ENCODE data around the gene ZNF283. TPM values are rescaled to one million over a fixed set of nuclear protein-coding genes. Genes with fewer than 3 reads are reported as not detected.
A peak's percentile ranks its signal among the peaks of the same experiment; 100 is the strongest.

Gene ZNF283
- total and polyA plus RNA-seq, 2 donors (not counting 1 experiment from before 2014, with no cell fraction given): 2.1 to 20.8 TPM

- no peak overlapping the region for H3K27ac Mint-ChIP-seq
These were observed 17.1 kb upstream of the ZNF283 start for GRCh38 chr19:43809762-43810696.

More at GRCh38 chr19:43809762-43810696, 17.1 kb upstream of the ZNF283 start:
- Mint-ChIP-seq H3K27me3 (peaks cover 37% of the 10 kb centered on the region), H3K9me3 (ENCODE audit: insufficient read depth) (no peaks in the 10 kb centered on the region), H3K4me3 (no peak overlapping the region), H3K4me1 (no peaks in the 10 kb centered on the region)
- ChIA-PET CTCF (interaction anchor here (0.6 to 10.4 kb wide), 27 partner anchors 11 to 377 kb away, joined by 3 to 96 read pairs (median 5); partner anchors contain the start of genes KCNN4, PINLYP, SMG9 and XRCC1), POLR2A (interaction anchor here (0.5 to 0.6 kb wide), 2 partner anchors 29 to 206 kb away, joined by 3 to 4 read pairs; partner anchors contain the start of gene KCNN4)
- Histone ChIP-seq H3K27me3 (replicated peaks in 1 of 4; ENCODE audit: control extremely low read depth in 1 of 4, control insufficient read depth in 3 of 4, insufficient read depth in 4 of 4, low read length in 3 of 4) (peaks cover 0 to 6% (median 1%) of the 10 kb centered on the region in 4 experiments), H3K4me2 (replicated peaks; ENCODE audit: low read depth, low read length, poor library complexity, severe bottlenecking) (no peak overlapping the region), H3K36me3 (replicated peaks in 1 of 2; ENCODE audit: control extremely low read depth in 1 of 2, control insufficient read depth in 1 of 2, extremely low read depth in 1 of 2, insufficient read depth in 2 of 2, low read length in 1 of 2) (no peaks in the 10 kb centered on the region), H3K4me3 (ENCODE audit: control extremely low read depth in 1 of 5, extremely low read depth in 1 of 5, insufficient read depth in 1 of 5, low read depth in 2 of 5, low read length in 4 of 5) (no peak overlapping the region), H3K9me3 (ENCODE audit: control extremely low read depth in 1 of 3, control insufficient read depth in 2 of 3, insufficient read depth in 1 of 3, low read length in 2 of 3) (peaks cover 0 to 1% (median 0%) of the 10 kb centered on the region in 3 donors), H3K4me1 (ENCODE audit: control insufficient read depth in 2 of 2, insufficient read depth in 2 of 2, low read length in 2 of 2) (no peaks in the 10 kb centered on the region), H3K27ac (ENCODE audit: low read length in 2 of 2) (no peak overlapping the region), H2AFZ (ENCODE audit: insufficient read depth, low read depth, low read length, poor library complexity, severe bottlenecking) (no peak overlapping the region), H4K20me1 (ENCODE audit: control insufficient read depth, insufficient read depth, low read length, poor library complexity, severe bottlenecking) (no peaks in the 10 kb centered on the region), H3K79me2 (ENCODE audit: control insufficient read depth, insufficient read depth, low read length) (no peaks in the 10 kb centered on the region), H3K9ac (ENCODE audit: low read length) (no peak overlapping the region)
- TF ChIP-seq EZH2 (IDR thresholded peaks at IDR 0.05; ENCODE audit: borderline replicate concordance, insufficient read depth, low read depth, low read length, poor library complexity, severe bottlenecking) (no peak), CTCF (IDR thresholded peaks at IDR 0.05) (peak; percentile 83)
- DNase-seq (peak; percentile 70), ATAC-seq (ENCODE audit: low read depth) (peak; percentile 39)
- intact Hi-C loops (cut with micrococcal nuclease): loop anchor here (5.0 kb wide), 1 partner anchor 363 kb away; no protein-coding TSS in a partner anchor
- WGBS (ENCODE audit: insufficient coverage): 82% methylated on average over 4 of the region's 8 CpGs
